Transverse colon (tissue), 4 donors: ENCODE results near the gene CUL1.

Experiments used
- CTCF ChIP-seq, 5 experiments: fragments of 200-600 bp in 3 of 5; fragments of 450-650 bp in 2 of 5; sonication (generic) in 3 of 5; IDR thresholded peaks; 1 replicate in 2 of 5; 2 replicates in 3 of 5; pipeline ENCODE4 v1.5.1; 2016 to 2017; ENCODE audit warnings: antibody characterized with exemption in 5 of 5, inconsistent platforms in 3 of 5, mild to moderate bottlenecking in 2 of 5, moderate library complexity in 1 of 5
- EP300 ChIP-seq: sonication (generic); formaldehyde crosslinking; IDR thresholded peaks from one replicate; pipeline ENCODE4 v1.6.1; 2017; ENCODE audit warnings: antibody characterized with exemption, low read depth
- POLR2A ChIP-seq: fragments of 450-650 bp; IDR thresholded peaks from one replicate; pipeline ENCODE4 v1.6.1; 2016; ENCODE audit warnings: antibody characterized with exemption, mild to moderate bottlenecking, moderate library complexity
- POLR2AphosphoS5 ChIP-seq, 3 donors: sonication (generic); formaldehyde crosslinking; IDR thresholded peaks; one replicate each; pipeline ENCODE4 v1.6.1; 2016; ENCODE audit warnings: antibody characterized with exemption in 3 of 3

- TF ChIP-seq CTCF (IDR thresholded peaks at IDR 0.05) (no peak), POLR2A (no peak), POLR2AphosphoS5 (IDR thresholded peaks at IDR 0.05) (no peak), EP300 (no peak)
Observed at GRCh38 chr7:148750442-148751355, 52.0 kb downstream of the CUL1 start.
